CD4-positive, alpha-beta T cell (primary cell): ENCODE data around the gene EOGT. TPM values are rescaled to one million over a fixed set of nuclear protein-coding genes. Genes with fewer than 3 reads are reported as not detected.

Experiments used
- ATAC-seq: fragments of 200-7000 bp; cut with Tn5 transposase; one replicate; pipeline ENCODE4 v1.10.0; 2022; ENCODE audit warnings: mild to moderate bottlenecking; ENCODE audit not compliant: poor library complexity
- CTCF ChIA-PET: fragments of 350-600 bp; sonication (Branson Sonifier 250); formaldehyde crosslinking; loops from one replicate; lab custom pipeline; 2021; ENCODE audit warnings: antibody characterized with exemption, inconsistent platforms; lab: Charles Lee
- POLR2A ChIA-PET: fragments of 350-600 bp; sonication (Branson Sonifier 250); formaldehyde crosslinking; loops from one replicate; lab custom pipeline; 2021; ENCODE audit warnings: antibody characterized with exemption, inconsistent platforms; lab: Charles Lee
- DNase-seq, 14 experiments: peaks; one replicate each; pipeline ENCODE4 v3.0.0-alpha.2; 2013 to 2020; ENCODE audit warnings: mixed read lengths in 2 of 14
- H3K27ac ChIP-seq, 2 donors: one replicate each; pipeline versions ENCODE4 v1.5.1 to v1.7.0; 2013; ENCODE audit warnings: low read length in 2 of 2, low read depth in 1 of 2, mild to moderate bottlenecking in 1 of 2
- H3K27me3 ChIP-seq, 2 experiments: 1 replicate in 1 of 2; 2 replicates in 1 of 2; pipeline versions ENCODE4 v1.6.1 to v1.7.0; 2013; ENCODE audit warnings: low read length in 2 of 2, control low read depth in 1 of 2, mild to moderate bottlenecking in 1 of 2, moderate library complexity in 1 of 2; ENCODE audit not compliant: insufficient read depth in 2 of 2, control insufficient read depth in 1 of 2
- H3K36me3 ChIP-seq: one replicate; pipeline ENCODE4 v1.6.1; 2013; ENCODE audit warnings: low read length, control low read depth; ENCODE audit not compliant: insufficient read depth
- H3K4me1 ChIP-seq: one replicate; pipeline ENCODE4 v1.6.1; 2013; ENCODE audit warnings: low read length, control low read depth; ENCODE audit not compliant: insufficient read depth
- H3K4me3 ChIP-seq: one replicate; pipeline ENCODE4 v1.5.1; 2013; ENCODE audit warnings: mild to moderate bottlenecking, low read length, moderate library complexity
- H3K9me3 ChIP-seq, 2 experiments: 1 replicate in 1 of 2; 2 replicates in 1 of 2; pipeline versions ENCODE4 v1.6.1 to v1.7.0; 2013; ENCODE audit warnings: low read length in 2 of 2, mild to moderate bottlenecking in 2 of 2, control low read depth in 1 of 2, moderate library complexity in 1 of 2; ENCODE audit not compliant: control insufficient read depth in 1 of 2, insufficient read depth in 1 of 2
- H3K27ac Mint-ChIP-seq: one replicate; pipeline ENCODE4 v1.8.0; 2020; ENCODE audit warnings: mixed read lengths
- H3K27me3 Mint-ChIP-seq: one replicate; pipeline ENCODE4 v1.8.0; 2021; ENCODE audit warnings: mixed read lengths
- H3K36me3 Mint-ChIP-seq: one replicate; pipeline ENCODE4 v1.8.0; 2021; ENCODE audit warnings: low read depth, mixed read lengths
- H3K4me1 Mint-ChIP-seq: one replicate; pipeline ENCODE4 v1.8.0; 2021; ENCODE audit warnings: low read depth, mixed read lengths
- H3K4me3 Mint-ChIP-seq: one replicate; pipeline ENCODE4 v1.8.0; 2020; ENCODE audit warnings: mild to moderate bottlenecking, mixed read lengths
- H3K9me3 Mint-ChIP-seq: one replicate; pipeline ENCODE4 v1.8.0; 2020; ENCODE audit warnings: mixed read lengths
- CTCF ChIP-seq: fragments of 200-600 bp; IDR thresholded peaks from one replicate; pipeline ENCODE4 v1.8.0; 2022; ENCODE audit warnings: antibody characterized with exemption, mild to moderate bottlenecking
- intact Hi-C, 2 experiments: fragments of 100-400 bp; cut with DNase I in 1 of 2; cut with micrococcal nuclease in 1 of 2; formaldehyde crosslinking; loops; one replicate each; pipeline versions ENCODE4 v1.15.1 to v1.9.0; 2023 to 2025; cut with DNase I, micrococcal nuclease
- total RNA-seq, 174 experiments: library from RNA in 2 of 174; stranded (reverse) in 2 of 174; gene quantifications; one replicate each; pipeline ENCODE4 v1.2.3 and lab custom pipeline; 2021 to 2026

Gene EOGT
- total RNA-seq, 2 experiments from 2014 or later = 13.0 to 13.4 TPM

GRCh38 chr3:69012100-69012799 is 1.2 kb downstream of the EOGT start:
- H3K4me3 Mint-ChIP-seq = peak overlapping the region; percentile 94
- ATAC-seq (no peak), DNase-seq (peak in 3 of 14 experiments; percentile 3 to 28 (median 9))
- peaks cover 34% of the 10 kb centered on the region for H3K4me1 Mint-ChIP-seq
- no peak for TF ChIP-seq CTCF
- H3K27me3 Mint-ChIP-seq = no peaks in the 10 kb centered on the region
- H3K9me3 Mint-ChIP-seq = no peaks in the 10 kb centered on the region
- H3K27me3 ChIP-seq = no peaks in the 10 kb centered on the region
- ChIA-PET POLR2A (interaction anchor here (2.3 to 2.5 kb wide), 2 partner anchors 39 to 74 kb away, joined by 11 to 14 read pairs; partner anchors contain the start of genes ARL6IP5 and TMF1), CTCF (no interaction called here)
- H3K36me3 Mint-ChIP-seq = peaks cover 11% of the 10 kb centered on the region
- H3K27ac Mint-ChIP-seq = peak overlapping the region; percentile 16
- no peaks in the 10 kb centered on the region for H3K36me3 ChIP-seq
- H3K4me3 ChIP-seq = peak overlapping the region; percentile 77
- H3K27ac ChIP-seq = peak overlapping the region; percentile 10 to 20
- H3K4me1 ChIP-seq = peaks cover 17% of the 10 kb centered on the region
- no peaks in the 10 kb centered on the region for H3K9me3 ChIP-seq
- intact Hi-C loops = loop anchor here (5.0 to 10.0 kb wide), 3 partner anchors 35 to 293 kb away; partner anchors contain the start of gene TMF1 (in 1 of the 2)

- peaks cover 17% of the 10 kb centered on the region for H3K4me1 ChIP-seq
- no peaks in the 10 kb centered on the region for H3K9me3 ChIP-seq
- ATAC-seq (no peak), DNase-seq (no peak)
- H3K27me3 ChIP-seq = no peaks in the 10 kb centered on the region
- no peak overlapping the region for H3K27ac ChIP-seq
- no peak for TF ChIP-seq CTCF
- Mint-ChIP-seq H3K4me3 (peak overlapping the region; percentile 80), H3K27me3 (no peaks in the 10 kb centered on the region), H3K36me3 (peaks cover 20% of the 10 kb centered on the region), H3K27ac (peak overlapping the region; percentile 16), H3K9me3 (no peaks in the 10 kb centered on the region), H3K4me1 (peaks cover 34% of the 10 kb centered on the region)
- peaks cover 9% of the 10 kb centered on the region for H3K36me3 ChIP-seq
- POLR2A ChIA-PET = interaction anchor here (0.8 to 1.1 kb wide), 2 partner anchors 9 to 41 kb away, joined by 3 to 4 read pairs; partner anchors contain the start of gene TMF1
- intact Hi-C loops = loop anchor here (5.0 to 10.0 kb wide), 3 partner anchors 36 to 294 kb away; partner anchors contain the start of gene TMF1 (in 1 of the 2)
- CTCF ChIA-PET = no interaction called here
- H3K4me3 ChIP-seq = no peak overlapping the region
These were observed 2.3 kb downstream of the EOGT start for GRCh38 chr3:69011096-69011730.

- Mint-ChIP-seq H3K4me3 (no peak overlapping the region), H3K4me1 (peaks cover 29% of the 10 kb centered on the region), H3K27ac (peak overlapping the region; percentile 16), H3K9me3 (no peaks in the 10 kb centered on the region), H3K27me3 (no peaks in the 10 kb centered on the region), H3K36me3 (peaks cover 35% of the 10 kb centered on the region)
- peaks cover 17% of the 10 kb centered on the region for H3K36me3 ChIP-seq
- peaks cover 16% of the 10 kb centered on the region for H3K4me1 ChIP-seq
- intact Hi-C loops = loop anchor here (5.0 to 10.0 kb wide), 3 partner anchors 38 to 295 kb away; partner anchors contain the start of gene TMF1 (in 1 of the 2)
- H3K27ac ChIP-seq = no peak overlapping the region
- H3K9me3 ChIP-seq = no peaks in the 10 kb centered on the region
- TF ChIP-seq CTCF = no peak
- H3K27me3 ChIP-seq = no peaks in the 10 kb centered on the region
- ChIA-PET POLR2A (interaction anchor here (1.1 kb wide), 1 partner anchor 10 kb away, joined by 4 read pairs; no protein-coding TSS in a partner anchor), CTCF (no interaction called here)
- DNase-seq (no peak), ATAC-seq (no peak)
- H3K4me3 ChIP-seq = no peak overlapping the region
These were observed 3.7 kb downstream of the EOGT start for GRCh38 chr3:69009559-69010410.
